ENCODE data around the gene EPN3.

EPN3 gene

GRCh38 chr17:50560931-50561745 lies 28.6 kb downstream of the EPN3 start (continued):
- TF ChIP-seq ZNF776 (tag by site-specific recombination; IDR thresholded peaks at IDR 0.05; ENCODE audit: borderline replicate concordance), result no peak
- TF ChIP-seq, protein P1, sequence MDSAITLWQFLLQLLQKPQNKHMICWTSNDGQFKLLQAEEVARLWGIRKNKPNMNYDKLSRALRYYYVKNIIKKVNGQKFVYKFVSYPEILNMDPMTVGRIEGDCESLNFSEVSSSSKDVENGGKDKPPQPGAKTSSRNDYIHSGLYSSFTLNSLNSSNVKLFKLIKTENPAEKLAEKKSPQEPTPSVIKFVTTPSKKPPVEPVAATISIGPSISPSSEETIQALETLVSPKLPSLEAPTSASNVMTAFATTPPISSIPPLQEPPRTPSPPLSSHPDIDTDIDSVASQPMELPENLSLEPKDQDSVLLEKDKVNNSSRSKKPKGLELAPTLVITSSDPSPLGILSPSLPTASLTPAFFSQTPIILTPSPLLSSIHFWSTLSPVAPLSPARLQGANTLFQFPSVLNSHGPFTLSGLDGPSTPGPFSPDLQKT (IDR thresholded peaks at IDR 0.05; ENCODE audit: borderline replicate concordance, low read depth, low read length), result no peak
- TF ChIP-seq, protein P2, sequence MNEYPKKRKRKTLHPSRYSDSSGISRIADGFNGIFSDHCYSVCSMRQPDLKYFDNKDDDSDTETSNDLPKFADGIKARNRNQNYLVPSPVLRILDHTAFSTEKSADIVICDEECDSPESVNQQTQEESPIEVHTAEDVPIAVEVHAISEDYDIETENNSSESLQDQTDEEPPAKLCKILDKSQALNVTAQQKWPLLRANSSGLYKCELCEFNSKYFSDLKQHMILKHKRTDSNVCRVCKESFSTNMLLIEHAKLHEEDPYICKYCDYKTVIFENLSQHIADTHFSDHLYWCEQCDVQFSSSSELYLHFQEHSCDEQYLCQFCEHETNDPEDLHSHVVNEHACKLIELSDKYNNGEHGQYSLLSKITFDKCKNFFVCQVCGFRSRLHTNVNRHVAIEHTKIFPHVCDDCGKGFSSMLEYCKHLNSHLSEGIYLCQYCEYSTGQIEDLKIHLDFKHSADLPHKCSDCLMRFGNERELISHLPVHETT (tag by site-specific recombination; IDR thresholded peaks at IDR 0.05), result no peak
- TF ChIP-seq SP2 (tag by site-specific recombination; IDR thresholded peaks at IDR 0.05), result no peak
- TF ChIP-seq ZNF629 (tag by site-specific recombination; IDR thresholded peaks at IDR 0.05), result no peak
- TF ChIP-seq, protein P3, sequence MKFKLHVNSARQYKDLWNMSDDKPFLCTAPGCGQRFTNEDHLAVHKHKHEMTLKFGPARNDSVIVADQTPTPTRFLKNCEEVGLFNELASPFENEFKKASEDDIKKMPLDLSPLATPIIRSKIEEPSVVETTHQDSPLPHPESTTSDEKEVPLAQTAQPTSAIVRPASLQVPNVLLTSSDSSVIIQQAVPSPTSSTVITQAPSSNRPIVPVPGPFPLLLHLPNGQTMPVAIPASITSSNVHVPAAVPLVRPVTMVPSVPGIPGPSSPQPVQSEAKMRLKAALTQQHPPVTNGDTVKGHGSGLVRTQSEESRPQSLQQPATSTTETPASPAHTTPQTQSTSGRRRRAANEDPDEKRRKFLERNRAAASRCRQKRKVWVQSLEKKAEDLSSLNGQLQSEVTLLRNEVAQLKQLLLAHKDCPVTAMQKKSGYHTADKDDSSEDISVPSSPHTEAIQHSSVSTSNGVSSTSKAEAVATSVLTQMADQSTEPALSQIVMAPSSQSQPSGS (tag by site-specific recombination; IDR thresholded peaks at IDR 0.05; ENCODE audit: low read depth), result no peak
- no peak for TF ChIP-seq ZNF670 (tag by site-specific recombination; IDR thresholded peaks at IDR 0.05; ENCODE audit: low read depth)
- no peak for TF ChIP-seq ZNF664 (tag by site-specific recombination; IDR thresholded peaks at IDR 0.05)
- TF ChIP-seq, protein P4, sequence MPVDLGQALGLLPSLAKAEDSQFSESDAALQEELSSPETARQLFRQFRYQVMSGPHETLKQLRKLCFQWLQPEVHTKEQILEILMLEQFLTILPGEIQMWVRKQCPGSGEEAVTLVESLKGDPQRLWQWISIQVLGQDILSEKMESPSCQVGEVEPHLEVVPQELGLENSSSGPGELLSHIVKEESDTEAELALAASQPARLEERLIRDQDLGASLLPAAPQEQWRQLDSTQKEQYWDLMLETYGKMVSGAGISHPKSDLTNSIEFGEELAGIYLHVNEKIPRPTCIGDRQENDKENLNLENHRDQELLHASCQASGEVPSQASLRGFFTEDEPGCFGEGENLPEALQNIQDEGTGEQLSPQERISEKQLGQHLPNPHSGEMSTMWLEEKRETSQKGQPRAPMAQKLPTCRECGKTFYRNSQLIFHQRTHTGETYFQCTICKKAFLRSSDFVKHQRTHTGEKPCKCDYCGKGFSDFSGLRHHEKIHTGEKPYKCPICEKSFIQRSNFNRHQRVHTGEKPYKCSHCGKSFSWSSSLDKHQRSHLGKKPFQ (tag by site-specific recombination; IDR thresholded peaks at IDR 0.05), result no peak
- TF ChIP-seq KLF17 (tag by site-specific recombination; IDR thresholded peaks at IDR 0.05), result no peak
- TF ChIP-seq ZNF169 (tag by site-specific recombination; IDR thresholded peaks at IDR 0.05), result no peak
- TF ChIP-seq ZNF350 (tag by site-specific recombination; IDR thresholded peaks at IDR 0.05), result no peak
- TF ChIP-seq ZNF521 (tag by site-specific recombination; IDR thresholded peaks at IDR 0.05), result no peak
- TF ChIP-seq ZNF692 (tag by site-specific recombination; IDR thresholded peaks at IDR 0.05), result no peak
- TF ChIP-seq ZNF654 (tag by site-specific recombination; IDR thresholded peaks at IDR 0.05; ENCODE audit: low read depth), result no peak
- TF ChIP-seq, protein P5, sequence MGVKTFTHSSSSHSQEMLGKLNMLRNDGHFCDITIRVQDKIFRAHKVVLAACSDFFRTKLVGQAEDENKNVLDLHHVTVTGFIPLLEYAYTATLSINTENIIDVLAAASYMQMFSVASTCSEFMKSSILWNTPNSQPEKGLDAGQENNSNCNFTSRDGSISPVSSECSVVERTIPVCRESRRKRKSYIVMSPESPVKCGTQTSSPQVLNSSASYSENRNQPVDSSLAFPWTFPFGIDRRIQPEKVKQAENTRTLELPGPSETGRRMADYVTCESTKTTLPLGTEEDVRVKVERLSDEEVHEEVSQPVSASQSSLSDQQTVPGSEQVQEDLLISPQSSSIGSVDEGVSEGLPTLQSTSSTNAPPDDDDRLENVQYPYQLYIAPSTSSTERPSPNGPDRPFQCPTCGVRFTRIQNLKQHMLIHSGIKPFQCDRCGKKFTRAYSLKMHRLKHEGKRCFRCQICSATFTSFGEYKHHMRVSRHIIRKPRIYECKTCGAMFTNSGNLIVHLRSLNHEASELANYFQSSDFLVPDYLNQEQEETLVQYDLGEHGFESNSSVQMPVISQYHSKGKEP (tag by site-specific recombination; IDR thresholded peaks at IDR 0.05), result no peak
- no peak for TF ChIP-seq ZNF292 (tag by site-specific recombination; IDR thresholded peaks at IDR 0.05; ENCODE audit: borderline replicate concordance, low read depth)
- TF ChIP-seq CTCF (tag by site-specific recombination; IDR thresholded peaks at IDR 0.05), result no peak
- no peak for TF ChIP-seq ZNF366 (tag by site-specific recombination; conservative IDR thresholded peaks at IDR 0.05)
- no peak for TF ChIP-seq BCL11A (tag by site-specific recombination; IDR thresholded peaks at IDR 0.05; ENCODE audit: low read depth)
- TF ChIP-seq, protein P6, sequence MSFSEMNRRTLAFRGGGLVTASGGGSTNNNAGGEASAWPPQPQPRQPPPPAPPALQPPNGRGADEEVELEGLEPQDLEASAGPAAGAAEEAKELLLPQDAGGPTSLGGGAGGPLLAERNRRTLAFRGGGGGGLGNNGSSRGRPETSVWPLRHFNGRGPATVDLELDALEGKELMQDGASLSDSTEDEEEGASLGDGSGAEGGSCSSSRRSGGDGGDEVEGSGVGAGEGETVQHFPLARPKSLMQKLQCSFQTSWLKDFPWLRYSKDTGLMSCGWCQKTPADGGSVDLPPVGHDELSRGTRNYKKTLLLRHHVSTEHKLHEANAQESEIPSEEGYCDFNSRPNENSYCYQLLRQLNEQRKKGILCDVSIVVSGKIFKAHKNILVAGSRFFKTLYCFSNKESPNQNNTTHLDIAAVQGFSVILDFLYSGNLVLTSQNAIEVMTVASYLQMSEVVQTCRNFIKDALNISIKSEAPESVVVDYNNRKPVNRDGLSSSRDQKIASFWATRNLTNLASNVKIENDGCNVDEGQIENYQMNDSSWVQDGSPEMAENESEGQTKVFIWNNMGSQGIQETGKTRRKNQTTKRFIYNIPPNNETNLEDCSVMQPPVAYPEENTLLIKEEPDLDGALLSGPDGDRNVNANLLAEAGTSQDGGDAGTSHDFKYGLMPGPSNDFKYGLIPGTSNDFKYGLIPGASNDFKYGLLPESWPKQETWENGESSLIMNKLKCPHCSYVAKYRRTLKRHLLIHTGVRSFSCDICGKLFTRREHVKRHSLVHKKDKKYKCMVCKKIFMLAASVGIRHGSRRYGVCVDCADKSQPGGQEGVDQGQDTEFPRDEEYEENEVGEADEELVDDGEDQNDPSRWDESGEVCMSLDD (tag by site-specific recombination; IDR thresholded peaks at IDR 0.05), result no peak
- TF ChIP-seq ZNF140 (tag by site-specific recombination; IDR thresholded peaks at IDR 0.05), result no peak
- no peak for TF ChIP-seq ZNF16 (tag by site-specific recombination; IDR thresholded peaks at IDR 0.05; ENCODE audit: low read depth)
- TF ChIP-seq ZNF677 (tag by site-specific recombination; IDR thresholded peaks at IDR 0.05), result no peak

Data from HEK293 (cell line).